ENCODE data around the gene DPP6. TPM values are rescaled to one million over a fixed set of nuclear protein-coding genes. Genes with fewer than 3 reads are reported as not detected.

DPP6 gene
- total RNA-seq, 4 donors from 2014 or later: 13.4 to 33.2 (median 26.8) TPM

GRCh38 chr7:154217688-154218340 is 165.6 kb downstream of the DPP6 start:
- Histone ChIP-seq H3K27ac (replicated peaks in 1 of 4) (no peak overlapping the region), H3K9me3 (no peaks in the 10 kb centered on the region), H3K36me3 (no peaks in the 10 kb centered on the region), H3K27me3 (no peaks in the 10 kb centered on the region), H3K4me1 (no peaks in the 10 kb centered on the region), H3K4me3 (no peak overlapping the region)
- TF ChIP-seq POLR2AphosphoS5 (IDR thresholded peaks at IDR 0.05) (no peak), CTCF (IDR thresholded peaks at IDR 0.05) (no peak), EP300 (IDR thresholded peaks at IDR 0.05) (no peak), POLR2A (IDR thresholded peaks at IDR 0.05; ENCODE audit: low read depth) (no peak)
- DNase-seq (ENCODE audit: extremely low spot score): no peak
- 67% methylated on average over 7 of the region's 7 CpGs for WGBS
- intact Hi-C loops (cut with DNase I): no loop called here

- TF ChIP-seq POLR2AphosphoS5 (IDR thresholded peaks at IDR 0.05) (no peak), POLR2A (IDR thresholded peaks at IDR 0.05; ENCODE audit: low read depth) (no peak), EP300 (IDR thresholded peaks at IDR 0.05) (no peak), CTCF (IDR thresholded peaks at IDR 0.05) (no peak)
- Histone ChIP-seq H3K9me3 (no peaks in the 10 kb centered on the region), H3K36me3 (no peaks in the 10 kb centered on the region)
Measured at GRCh38 chr7:154231732-154232131, 179.5 kb downstream of the DPP6 start.

GRCh38 chr7:154232700-154233099 is 180.5 kb downstream of the DPP6 start:
- Histone ChIP-seq H3K27me3 (no peaks in the 10 kb centered on the region), H3K36me3 (no peaks in the 10 kb centered on the region), H3K4me3 (no peak overlapping the region), H3K9me3 (no peaks in the 10 kb centered on the region), H3K4me1 (no peaks in the 10 kb centered on the region), H3K27ac (replicated peaks in 1 of 4) (no peak overlapping the region)
- WGBS: 72% methylated on average over 5 of the region's 5 CpGs
- TF ChIP-seq POLR2AphosphoS5 (IDR thresholded peaks at IDR 0.05): no peak
- TF ChIP-seq EP300 (IDR thresholded peaks at IDR 0.05): no peak
- TF ChIP-seq CTCF (IDR thresholded peaks at IDR 0.05): no peak
- no peak for TF ChIP-seq POLR2A (IDR thresholded peaks at IDR 0.05; ENCODE audit: low read depth)
- intact Hi-C loops (cut with DNase I): no loop called here
- peak; percentile 62 for DNase-seq (ENCODE audit: extremely low spot score)

More at GRCh38 chr7:154231732-154232131, 179.5 kb downstream of the DPP6 start:
- H3K4me1 ChIP-seq: no peaks in the 10 kb centered on the region
- intact Hi-C loops (cut with DNase I): no loop called here
- H3K27ac ChIP-seq (replicated peaks in 1 of 4): no peak overlapping the region
- H3K27me3 ChIP-seq: no peaks in the 10 kb centered on the region
- 35% methylated on average over 3 of the region's 6 CpGs for WGBS
- peak; percentile 78 for DNase-seq (ENCODE audit: extremely low spot score)
- no peak overlapping the region for H3K4me3 ChIP-seq

- Histone ChIP-seq H3K27ac (replicated peaks in 1 of 4) (no peak overlapping the region), H3K4me3 (no peak overlapping the region), H3K36me3 (no peaks in the 10 kb centered on the region), H3K4me1 (no peaks in the 10 kb centered on the region), H3K27me3 (no peaks in the 10 kb centered on the region), H3K9me3 (peaks cover 0 to 25% (median 15%) of the 10 kb centered on the region in 4 donors)
- 74% methylated on average over 3 of the region's 3 CpGs for WGBS
- DNase-seq (ENCODE audit: extremely low spot score): peak; percentile 24
- TF ChIP-seq EP300 (IDR thresholded peaks at IDR 0.05) (no peak), POLR2AphosphoS5 (IDR thresholded peaks at IDR 0.05) (no peak), POLR2A (IDR thresholded peaks at IDR 0.05; ENCODE audit: low read depth) (no peak), CTCF (IDR thresholded peaks at IDR 0.05) (no peak)
- intact Hi-C loops (cut with DNase I): no loop called here
Measured at GRCh38 chr7:154241988-154242387, 189.8 kb downstream of the DPP6 start.

- Histone ChIP-seq H3K4me3 (no peak overlapping the region), H3K9me3 (peaks cover 0 to 25% (median 15%) of the 10 kb centered on the region in 4 donors), H3K27me3 (no peaks in the 10 kb centered on the region), H3K27ac (replicated peaks in 1 of 4) (no peak overlapping the region), H3K4me1 (no peaks in the 10 kb centered on the region), H3K36me3 (no peaks in the 10 kb centered on the region)
- TF ChIP-seq POLR2A (IDR thresholded peaks at IDR 0.05; ENCODE audit: low read depth): no peak
- peak; percentile 80 for DNase-seq (ENCODE audit: extremely low spot score)
- intact Hi-C loops (cut with DNase I): no loop called here
Measured at GRCh38 chr7:154242709-154243108, 190.5 kb downstream of the DPP6 start.
